HepG2 (cell line): ENCODE results near the gene DOCK4. TPM values are rescaled to one million over a fixed set of nuclear protein-coding genes. Genes with fewer than 3 reads are reported as not detected.

Experiments used
- ATAC-seq: fragments of 200-7000 bp; cut with Tn5 transposase; 3 replicates; pipeline ENCODE4 v1.9.1; 2020; ENCODE audit warnings: mild to moderate bottlenecking, moderate library complexity
- BruUV-seq: library from RNA; stranded (reverse); fragments of 400-500 nt; replicated peaks from 2 replicates; lab custom pipeline; 2021; lab: Mats Ljungman, UMichigan
- CTCF ChIA-PET: fragments of 300-600 bp; formaldehyde crosslinking; extraction: SDS; loops from one replicate; lab custom pipeline; 2021; ENCODE audit warnings: low total read pairs, inconsistent platforms, low intra/inter-chr PET ratio; lab: Yijun Ruan, JAX
- POLR2A ChIA-PET: fragments of 350-600 bp; sonication (Branson Sonifier 250); formaldehyde crosslinking; loops from one replicate; lab custom pipeline; 2020; ENCODE audit warnings: antibody characterized with exemption, inconsistent platforms; lab: Yijun Ruan, JAX
- DNase-seq: peaks from one replicate; pipeline ENCODE4 v3.0.0-alpha.2; 2015; ENCODE audit warnings: low spot score
- FAIRE-seq: peaks from 3 replicates; lab custom pipeline; 2011; peaks lifted over from hg19 to GRCh38; lab: Jason Lieb, UNC
- H2AFZ ChIP-seq: one replicate; pipeline ENCODE4 v1.6.1; 2011; ENCODE audit warnings: low read length, inconsistent platforms
- H3K27ac ChIP-seq: fragments of 300-600 bp; 3 replicates; pipeline ENCODE4 v1.8.0; 2011; ENCODE audit warnings: mixed run types, mild to moderate bottlenecking, mixed read lengths, low read length, inconsistent platforms; ENCODE audit not compliant: insufficient read depth; ENCODE audit errors: extremely low read length
- H3K27me3 ChIP-seq, 2 experiments: fragments of 200-600 bp in 1 of 2; 2 replicates in 1 of 2; 3 replicates in 1 of 2; pipeline versions ENCODE4 v1.6.0 to v1.8.0; 2011; ENCODE audit warnings: low read length in 2 of 2, mild to moderate bottlenecking in 2 of 2, moderate library complexity in 2 of 2, inconsistent platforms in 1 of 2; ENCODE audit not compliant: insufficient read depth in 2 of 2, control insufficient read depth in 1 of 2
- H3K36me3 ChIP-seq, 2 experiments: fragments of 200-600 bp in 1 of 2; replicated peaks in 1 of 2; 2 replicates in 1 of 2; 3 replicates in 1 of 2; pipeline versions ENCODE4 v1.5.1 to v1.8.0; 2011; ENCODE audit warnings: low read length in 2 of 2, inconsistent platforms in 1 of 2; ENCODE audit not compliant: insufficient read depth in 2 of 2, control insufficient read depth in 1 of 2
- H3K4me1 ChIP-seq: 2 replicates; pipeline ENCODE4 v1.5.1; 2012; ENCODE audit warnings: low read length, inconsistent platforms; ENCODE audit not compliant: insufficient read depth
- H3K4me2 ChIP-seq: 2 replicates; pipeline ENCODE4 v1.6.0; 2011; ENCODE audit warnings: low read depth, low read length, inconsistent platforms
- H3K4me3 ChIP-seq, 3 experiments: fragments of 200-600 bp in 1 of 3; sonication (generic), shearing (Covaris generic) in 1 of 3; replicated peaks in 1 of 3; 2 replicates each; pipeline ENCODE4 v1.5.1; 2011 to 2016; ENCODE audit warnings: low read length in 3 of 3, inconsistent platforms in 2 of 3, low read depth in 2 of 3, mild to moderate bottlenecking in 2 of 3, control low read depth in 1 of 3, mixed read lengths in 1 of 3; ENCODE audit not compliant: insufficient read depth in 1 of 3
- H3K79me2 ChIP-seq: one replicate; pipeline ENCODE4 v1.6.1; 2011; ENCODE audit warnings: low read length, inconsistent platforms; ENCODE audit not compliant: insufficient read depth
- H3K9ac ChIP-seq: 2 replicates; pipeline ENCODE4 v1.6.0; 2011; ENCODE audit warnings: mild to moderate bottlenecking, low read depth, low read length, inconsistent platforms; ENCODE audit not compliant: insufficient read depth
- H3K9me3 ChIP-seq: 2 replicates; pipeline ENCODE4 v1.5.1; 2012; ENCODE audit warnings: mild to moderate bottlenecking, low read length
- H4K20me1 ChIP-seq: 2 replicates; pipeline ENCODE4 v1.6.0; 2011; ENCODE audit warnings: inconsistent platforms, mild to moderate bottlenecking, low read length, moderate library complexity; ENCODE audit not compliant: insufficient read depth
- KAT7 ChIP-seq: IDR thresholded peaks from 2 replicates; pipeline ENCODE4 v1.6.1; 2018; ENCODE audit warnings: borderline replicate concordance, missing compliant biosample characterization
- MIER2 ChIP-seq: IDR thresholded peaks from 2 replicates; pipeline ENCODE4 v1.6.1; 2016; ENCODE audit warnings: missing biosample characterization, missing genetic modification reagents
- PLRG1 ChIP-seq: fragments of 450-650 bp; conservative IDR thresholded peaks from 2 replicates; pipeline ENCODE4 v1.6.1; 2016
- ZNF674 ChIP-seq: sonication (generic); formaldehyde crosslinking; IDR thresholded peaks from 2 replicates; pipeline ENCODE4 v1.5.0; 2020; ENCODE audit warnings: low read depth, mild to moderate bottlenecking, missing genetic modification reagents
- WGBS: methylation state at CpG from one replicate; pipeline ENCODE4 v1.1.6; 2017; ENCODE audit warnings: low lambda C conversion rate; 5-methylcytosine and 5-hydroxymethylcytosine counted together
- in situ Hi-C: cut with HindIII; loops from 2 replicates; pipeline ENCODE4 v1.10.0; 2017; ENCODE audit warnings: low pct_unique_long_range_greater_than_20kb; ENCODE audit not compliant: extremely low pct_ligation_motif_present
- intact Hi-C: fragments of 100-400 bp; cut with micrococcal nuclease; formaldehyde crosslinking; loops from one replicate; pipeline ENCODE4 v1.10.0; 2022; ENCODE audit not compliant: unreplicated experiment
- polyA plus RNA-seq, 8 experiments: library from polyadenylated mRNA; depleted of rRNA in 3 of 8; stranded (reverse) in 7 of 8; unstranded in 1 of 8; fragments of >200 nt; fragmentation: Illumina TruSeq in 4 of 8; extraction: Trizol in 4 of 8; gene quantifications; 2 replicates each; pipeline versions ENCODE4 v1.2.1 to v1.2.3, GENCODE V29; 2011 to 2016; ENCODE audit warnings: low read depth in 4 of 8, missing spikeins in 1 of 8, mixed read lengths in 1 of 8; ENCODE audit not compliant: insufficient read depth in 1 of 8
- total RNA-seq, 5 experiments: library from RNA; depleted of rRNA; stranded (reverse); fragments of >200 nt; fragmentation: Illumina TruSeq; extraction: Trizol; gene quantifications; 2 replicates each; pipeline ENCODE4 v1.2.3, GENCODE V29; 2016; ENCODE audit warnings: low read depth in 1 of 5
- TF ChIP-seq, protein P1 (sequence below): sonication (generic); formaldehyde crosslinking; IDR thresholded peaks from 2 replicates; pipeline ENCODE4 v1.4.0; 2020; ENCODE audit warnings: mild to moderate bottlenecking, missing genetic modification reagents
- TF ChIP-seq, protein P2 (sequence below): sonication (generic); formaldehyde crosslinking; IDR thresholded peaks from 2 replicates; pipeline ENCODE4 v1.4.0; 2020; ENCODE audit warnings: missing genetic modification reagents

Gene DOCK4
- total and polyA plus RNA-seq, 2 of the 13 experiments (the other 11 are each of a cell fraction or from before 2014, with no cell fraction given), result 13.5 to 17.4 TPM

DNA sequence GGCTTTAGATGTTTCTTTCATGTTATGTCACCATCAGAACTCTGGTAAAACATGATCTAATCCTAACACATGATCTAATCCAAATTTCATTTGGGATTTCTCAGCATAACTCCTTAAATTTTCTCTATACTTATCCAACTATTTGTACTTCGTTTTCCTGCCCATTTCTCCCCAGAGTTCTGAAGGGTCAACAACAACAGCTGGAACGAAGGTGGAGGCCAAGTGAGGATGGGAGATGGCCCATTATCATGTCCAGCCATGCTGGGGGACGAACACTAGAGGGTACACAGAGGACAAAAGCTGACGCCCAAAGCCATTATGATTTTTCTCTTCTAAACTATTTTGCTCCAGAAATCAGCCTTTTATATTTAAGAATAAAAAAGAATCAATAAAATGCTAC is 185.4 kb downstream of the DOCK4 start:
- no peak overlapping the region for H3K4me2 ChIP-seq
- ChIA-PET CTCF (no interaction called here), POLR2A (interaction anchor here (0.8 kb wide), 1 partner anchor 18 kb away, joined by 4 read pairs; no protein-coding TSS in a partner anchor)
- no TSS peak for BruUV-seq
- WGBS, result 96% methylated on average over 4 of the region's 4 CpGs
- in situ Hi-C loops, result no loop called here
- H3K79me2 ChIP-seq, result no peaks in the 10 kb centered on the region
- H3K36me3 ChIP-seq, result no peaks in the 10 kb centered on the region
- intact Hi-C loops, result no loop called here
- DNase-seq (no peak), ATAC-seq (no peak), FAIRE-seq (no peak)
- no peak overlapping the region for H3K9ac ChIP-seq
- H3K4me1 ChIP-seq, result peaks cover 23% of the 10 kb centered on the region
- no peak overlapping the region for H3K4me3 ChIP-seq
- no peak overlapping the region for H3K27ac ChIP-seq
- H3K9me3 ChIP-seq, result no peaks in the 10 kb centered on the region
- H3K27me3 ChIP-seq, result no peaks in the 10 kb centered on the region
- H4K20me1 ChIP-seq, result no peaks in the 10 kb centered on the region
- TF ChIP-seq PLRG1, result no peak
- TF ChIP-seq KAT7 (CRISPR knock-in tag), result no peak
- TF ChIP-seq, protein P1, sequence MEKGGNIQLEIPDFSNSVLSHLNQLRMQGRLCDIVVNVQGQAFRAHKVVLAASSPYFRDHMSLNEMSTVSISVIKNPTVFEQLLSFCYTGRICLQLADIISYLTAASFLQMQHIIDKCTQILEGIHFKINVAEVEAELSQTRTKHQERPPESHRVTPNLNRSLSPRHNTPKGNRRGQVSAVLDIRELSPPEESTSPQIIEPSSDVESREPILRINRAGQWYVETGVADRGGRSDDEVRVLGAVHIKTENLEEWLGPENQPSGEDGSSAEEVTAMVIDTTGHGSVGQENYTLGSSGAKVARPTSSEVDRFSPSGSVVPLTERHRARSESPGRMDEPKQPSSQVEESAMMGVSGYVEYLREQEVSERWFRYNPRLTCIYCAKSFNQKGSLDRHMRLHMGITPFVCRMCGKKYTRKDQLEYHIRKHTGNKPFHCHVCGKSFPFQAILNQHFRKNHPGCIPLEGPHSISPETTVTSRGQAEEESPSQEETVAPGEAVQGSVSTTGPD, result no peak
- no peak for TF ChIP-seq MIER2 (CRISPR knock-in tag)
- TF ChIP-seq, protein P2, sequence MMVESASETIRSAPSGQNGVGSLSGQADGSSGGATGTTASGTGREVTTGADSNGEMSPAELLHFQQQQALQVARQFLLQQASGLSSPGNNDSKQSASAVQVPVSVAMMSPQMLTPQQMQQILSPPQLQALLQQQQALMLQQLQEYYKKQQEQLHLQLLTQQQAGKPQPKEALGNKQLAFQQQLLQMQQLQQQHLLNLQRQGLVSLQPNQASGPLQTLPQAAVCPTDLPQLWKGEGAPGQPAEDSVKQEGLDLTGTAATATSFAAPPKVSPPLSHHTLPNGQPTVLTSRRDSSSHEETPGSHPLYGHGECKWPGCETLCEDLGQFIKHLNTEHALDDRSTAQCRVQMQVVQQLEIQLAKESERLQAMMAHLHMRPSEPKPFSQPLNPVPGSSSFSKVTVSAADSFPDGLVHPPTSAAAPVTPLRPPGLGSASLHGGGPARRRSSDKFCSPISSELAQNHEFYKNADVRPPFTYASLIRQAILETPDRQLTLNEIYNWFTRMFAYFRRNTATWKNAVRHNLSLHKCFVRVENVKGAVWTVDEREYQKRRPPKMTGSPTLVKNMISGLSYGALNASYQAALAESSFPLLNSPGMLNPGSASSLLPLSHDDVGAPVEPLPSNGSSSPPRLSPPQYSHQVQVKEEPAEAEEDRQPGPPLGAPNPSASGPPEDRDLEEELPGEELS, result no peak
- no peak for TF ChIP-seq ZNF674
- H2AFZ ChIP-seq, result no peak overlapping the region
